Rectal smooth muscle tissue (tissue), 1 donor: Measurements from ENCODE around the gene NEK1.
"Not testable (repeated sequence)": the region's sequence is repeated elsewhere in the genome, so short reads cannot be mapped to it uniquely, and the experiment has no call there.

Source experiments
- H3K27ac ChIP-seq: one replicate; pipeline ENCODE4 v1.7.0; 2013; ENCODE audit warnings: low read depth, low read length, inconsistent platforms
- H3K27me3 ChIP-seq: one replicate; pipeline ENCODE4 v1.7.0; 2013; ENCODE audit warnings: low read length; ENCODE audit not compliant: control insufficient read depth, insufficient read depth
- H3K36me3 ChIP-seq: one replicate; pipeline ENCODE4 v1.7.0; 2013; ENCODE audit warnings: low read length; ENCODE audit not compliant: control insufficient read depth, insufficient read depth
- H3K4me1 ChIP-seq: one replicate; pipeline ENCODE4 v1.7.0; 2013; ENCODE audit warnings: low read length; ENCODE audit not compliant: control insufficient read depth, insufficient read depth
- H3K4me3 ChIP-seq: one replicate; pipeline ENCODE4 v1.7.0; 2013; ENCODE audit warnings: low read length
- H3K9ac ChIP-seq: one replicate; pipeline ENCODE4 v1.7.0; 2013; ENCODE audit warnings: low read length

Gene NEK1

GRCh38 chr4:169649545-169650226, 37.3 kb upstream of the NEK1 start:
- Histone ChIP-seq H3K9ac (no peak overlapping the region), H3K4me3 (no peak overlapping the region), H3K27ac (peak overlapping the region; percentile 32), H3K27me3 (no peaks in the 10 kb centered on the region), H3K4me1 (peaks cover 9% of the 10 kb centered on the region), H3K36me3 (no peaks in the 10 kb centered on the region)

GRCh38 chr4:169645627-169646026, 33.2 kb upstream of the NEK1 start:
- peaks cover 9% of the 10 kb centered on the region for H3K4me1 ChIP-seq
- H3K27me3 ChIP-seq, result no peaks in the 10 kb centered on the region
- H3K27ac ChIP-seq, result no peak overlapping the region
- H3K36me3 ChIP-seq, result no peaks in the 10 kb centered on the region
- H3K9ac ChIP-seq, result no peak overlapping the region
- no peak overlapping the region for H3K4me3 ChIP-seq

DNA sequence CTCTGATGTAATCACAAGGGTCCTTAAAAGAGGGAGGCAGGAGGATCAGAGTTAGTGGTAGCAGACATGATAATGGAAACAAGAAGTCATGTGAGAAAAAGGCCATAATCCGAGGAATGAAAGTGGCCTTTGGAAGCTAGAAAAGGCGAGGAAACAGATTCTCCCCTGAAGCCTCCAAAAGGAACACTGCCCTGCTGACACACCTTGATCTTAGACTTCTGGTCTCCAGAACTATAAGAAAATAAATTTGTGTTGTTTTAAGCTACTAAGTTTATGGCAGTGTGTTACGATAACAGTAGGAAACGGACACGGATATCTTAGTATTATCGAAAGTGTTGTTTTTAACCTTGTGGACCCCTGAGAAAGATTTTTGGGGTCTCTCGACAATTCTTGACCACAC, 32.4 kb upstream of the NEK1 start:
- Histone ChIP-seq H3K4me3 (no peak overlapping the region), H3K27me3 (no peaks in the 10 kb centered on the region), H3K9ac (no peak overlapping the region), H3K36me3 (no peaks in the 10 kb centered on the region), H3K27ac (no peak overlapping the region), H3K4me1 (peaks cover 11% of the 10 kb centered on the region)

DNA sequence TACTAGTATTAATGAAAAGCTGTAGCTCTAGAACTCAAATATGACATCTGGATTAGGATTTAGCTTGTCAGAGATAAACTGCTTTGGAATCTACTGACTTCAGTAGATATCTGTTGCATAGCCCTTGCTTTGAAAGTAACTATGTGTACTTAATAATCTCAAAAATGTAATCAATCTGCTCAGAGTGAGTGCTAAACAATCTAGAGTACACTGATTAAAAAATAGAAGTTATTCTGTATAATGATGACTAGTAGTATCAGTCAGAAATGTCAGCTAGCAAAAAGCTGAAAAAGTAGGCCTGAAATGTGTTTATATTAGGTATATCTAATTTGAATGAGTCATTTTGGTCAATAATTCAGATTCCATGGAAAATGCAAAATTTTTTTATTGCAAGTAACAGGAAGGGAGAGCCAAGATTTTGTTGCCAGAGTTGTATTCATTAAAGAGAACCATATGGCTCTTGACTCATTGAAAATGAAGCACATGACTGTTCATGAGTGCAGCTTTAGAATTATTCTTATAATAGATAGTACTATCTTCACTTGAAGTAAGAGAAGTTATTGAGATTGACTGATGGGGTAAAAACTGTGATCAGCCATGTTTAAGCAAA, 28.0 kb upstream of the NEK1 start:
- peaks cover 4% of the 10 kb centered on the region for H3K36me3 ChIP-seq
- no peaks in the 10 kb centered on the region for H3K27me3 ChIP-seq
- no peak overlapping the region for H3K4me3 ChIP-seq
- H3K9ac ChIP-seq, result no peak overlapping the region
- H3K27ac ChIP-seq, result no peak overlapping the region
- peaks cover 6% of the 10 kb centered on the region for H3K4me1 ChIP-seq

DNA sequence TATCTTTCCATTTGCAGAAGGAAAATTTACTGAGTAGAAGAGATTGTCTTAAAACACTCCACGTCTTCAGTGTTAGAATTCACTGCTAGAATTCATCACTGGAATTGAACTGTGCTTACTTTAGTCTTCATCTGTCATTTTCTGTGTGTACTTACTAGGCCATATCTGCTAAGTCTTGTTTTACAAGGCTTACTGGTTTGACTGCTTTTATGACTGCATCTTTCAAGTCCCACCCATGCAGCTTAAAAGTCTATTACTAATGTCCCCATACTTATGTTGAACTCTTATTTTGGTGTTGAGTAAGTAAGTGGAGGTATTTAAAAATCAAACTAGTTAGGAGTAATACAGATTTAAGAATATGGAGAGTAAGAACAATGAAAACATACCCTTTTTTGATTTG, 22.6 kb upstream of the NEK1 start:
- Histone ChIP-seq H3K4me1 (peaks cover 1% of the 10 kb centered on the region), H3K27ac (no peak overlapping the region), H3K4me3 (no peak overlapping the region), H3K27me3 (no peaks in the 10 kb centered on the region), H3K9ac (no peak overlapping the region), H3K36me3 (peaks cover 4% of the 10 kb centered on the region)

DNA sequence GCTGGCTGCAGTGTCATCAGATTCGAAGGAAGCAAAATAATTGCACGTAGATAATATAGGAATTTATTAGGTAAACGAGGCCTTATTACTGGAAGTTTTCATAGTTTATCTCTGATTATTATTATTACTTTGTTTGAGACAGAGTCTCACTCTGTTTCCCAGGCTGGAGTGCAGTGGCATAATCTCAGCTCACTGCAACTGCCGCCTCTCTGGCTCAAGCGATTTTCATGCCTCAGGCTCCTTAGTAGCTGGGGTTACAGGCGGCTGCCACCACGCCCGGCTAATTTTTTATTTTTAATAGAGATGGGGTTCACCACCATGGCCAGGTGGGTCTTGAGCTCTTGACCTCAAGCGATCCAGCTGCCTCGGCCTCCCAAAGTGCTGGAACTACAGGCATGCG, 20.5 kb upstream of the NEK1 start:
- Histone ChIP-seq H3K4me1 (no peaks in the 10 kb centered on the region), H3K36me3 (no peaks in the 10 kb centered on the region), H3K4me3 (no peak overlapping the region), H3K9ac (no peak overlapping the region), H3K27ac (no peak overlapping the region), H3K27me3 (no peaks in the 10 kb centered on the region)

DNA sequence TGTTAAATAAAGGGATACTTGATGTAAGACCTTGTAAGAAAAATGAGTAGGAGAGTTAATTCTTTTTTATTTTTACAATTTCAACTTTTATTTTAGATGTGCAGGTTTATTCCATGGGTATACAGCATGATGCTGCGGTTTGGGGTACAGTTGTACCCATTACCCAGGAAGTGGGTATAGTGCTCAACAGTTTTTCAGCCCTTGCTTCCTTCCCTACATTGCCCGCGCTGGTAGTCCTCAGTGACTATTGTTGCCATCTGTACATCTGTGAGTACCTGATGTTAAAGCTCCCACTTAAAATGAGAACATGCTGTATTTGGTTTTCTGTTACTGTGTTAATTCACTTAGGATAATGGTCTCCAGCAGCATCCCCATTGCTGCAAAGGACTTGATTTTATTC, 17.7 kb upstream of the NEK1 start:
- no peak overlapping the region for H3K27ac ChIP-seq
- H3K9ac ChIP-seq, result no peak overlapping the region
- H3K4me1 ChIP-seq, result no peaks in the 10 kb centered on the region

GRCh38 chr4:169628579-169628978, 16.2 kb upstream of the NEK1 start:
- Histone ChIP-seq H3K27me3 (no peaks in the 10 kb centered on the region), H3K4me1 (no peaks in the 10 kb centered on the region), H3K27ac (no peak overlapping the region), H3K4me3 (no peak overlapping the region), H3K36me3 (no peaks in the 10 kb centered on the region), H3K9ac (no peak overlapping the region)

More for the DNA sequence above, 17.7 kb upstream of the NEK1 start:
- Histone ChIP-seq H3K4me3 (no peak overlapping the region), H3K36me3 (no peaks in the 10 kb centered on the region), H3K27me3 (no peaks in the 10 kb centered on the region)

DNA sequence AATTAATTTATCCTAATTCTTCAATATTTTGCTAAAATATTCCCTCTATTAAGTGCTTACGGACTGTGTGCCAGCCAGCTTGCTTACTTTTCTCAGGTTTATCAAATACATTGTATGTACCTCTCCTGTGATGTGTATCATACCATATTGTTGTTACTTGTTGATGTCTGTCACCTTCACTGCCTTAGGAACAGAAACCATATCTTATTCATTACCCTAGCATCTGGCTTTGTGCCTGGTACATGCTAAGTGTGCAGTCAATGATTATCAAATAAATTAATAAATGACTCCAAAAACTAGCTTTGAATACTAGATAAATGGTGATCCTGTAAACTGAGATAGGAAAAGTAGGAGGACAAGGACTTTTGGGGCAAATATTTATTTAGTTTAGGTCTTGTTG, 14.9 kb upstream of the NEK1 start:
- Histone ChIP-seq H3K27me3 (no peaks in the 10 kb centered on the region), H3K27ac (no peak overlapping the region), H3K4me1 (peaks cover 2% of the 10 kb centered on the region), H3K36me3 (no peaks in the 10 kb centered on the region), H3K9ac (no peak overlapping the region), H3K4me3 (no peak overlapping the region)

- Histone ChIP-seq H3K36me3 (no peaks in the 10 kb centered on the region), H3K27me3 (no peaks in the 10 kb centered on the region), H3K4me1 (peaks cover 9% of the 10 kb centered on the region), H3K27ac (no peak overlapping the region), H3K9ac (no peak overlapping the region), H3K4me3 (no peak overlapping the region)
Measured at GRCh38 chr4:169626331-169627282, 14.2 kb upstream of the NEK1 start.

DNA sequence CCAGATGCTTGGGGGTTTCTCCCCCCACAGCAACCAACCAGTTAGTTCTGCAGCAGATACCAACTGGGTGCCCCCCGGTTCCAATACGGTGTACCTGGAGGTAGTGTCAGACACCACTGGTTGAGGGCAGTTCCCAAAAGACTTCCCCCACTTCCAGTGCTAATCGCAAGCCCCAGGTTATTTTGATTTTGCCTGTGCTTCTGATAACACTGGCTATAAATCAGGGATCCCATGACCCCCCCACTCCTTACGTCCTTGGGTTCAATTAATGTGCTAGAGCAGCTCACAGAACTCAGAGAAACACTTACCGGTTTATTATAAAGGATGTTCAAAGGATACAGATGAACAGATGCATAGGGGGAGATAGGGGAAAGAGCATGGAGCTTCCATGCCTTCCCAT, 13.5 kb upstream of the NEK1 start:
- H3K27ac ChIP-seq, result no peak overlapping the region
- H3K4me1 ChIP-seq, result peaks cover 12% of the 10 kb centered on the region
- no peaks in the 10 kb centered on the region for H3K36me3 ChIP-seq
- no peak overlapping the region for H3K9ac ChIP-seq
- H3K27me3 ChIP-seq, result no peaks in the 10 kb centered on the region
- no peak overlapping the region for H3K4me3 ChIP-seq

DNA sequence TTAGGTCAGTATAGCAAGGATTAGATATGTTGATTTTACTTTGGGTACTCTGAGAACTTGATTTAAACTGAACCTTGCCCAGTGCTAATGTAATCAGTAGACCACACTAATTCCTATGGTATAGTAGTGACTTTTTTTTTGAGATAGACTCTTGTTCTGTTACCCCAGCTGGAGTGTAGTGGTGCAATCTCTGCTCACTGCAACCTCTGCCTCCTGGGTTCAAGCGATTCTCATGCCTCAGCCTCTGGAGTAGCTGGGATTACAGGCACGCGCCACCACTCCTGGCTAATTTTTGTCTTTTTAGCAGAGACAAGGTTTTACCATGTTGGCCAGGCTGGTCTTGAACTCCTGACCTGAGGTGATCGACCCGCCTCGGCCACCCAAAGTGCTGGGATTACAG, 11.6 kb upstream of the NEK1 start:
- not testable (repeated sequence) for H3K36me3 ChIP-seq, H3K9ac ChIP-seq, H3K27ac ChIP-seq, H3K27me3 ChIP-seq, H3K4me3 ChIP-seq
- H3K4me1 ChIP-seq, result peaks cover 15% of the 10 kb centered on the region
